Dendritic cell treated with granulocyte-macrophage colony-stimulating factor and Interleukin-4, amounts not matched to agents 40 ng/mL and 50 ng/mL, for 4 days (primary cell): Measurements from ENCODE around the gene KREMEN2.
"Not testable (repeated sequence)": the region's sequence is repeated elsewhere in the genome, so short reads cannot be mapped to it uniquely, and the experiment has no call there.

Source experiments
- H3K27ac Mint-ChIP-seq: one replicate; pipeline ENCODE4 v1.8.0; 2022; ENCODE audit warnings: mild to moderate bottlenecking, mixed read lengths
- H3K27me3 Mint-ChIP-seq: one replicate; pipeline ENCODE4 v1.8.0; 2022; ENCODE audit warnings: mild to moderate bottlenecking, mixed read lengths
- H3K36me3 Mint-ChIP-seq: one replicate; pipeline ENCODE4 v1.8.0; 2022; ENCODE audit warnings: low read depth, mixed read lengths
- H3K4me1 Mint-ChIP-seq: one replicate; pipeline ENCODE4 v1.8.0; 2022; ENCODE audit warnings: low read depth, mixed read lengths
- H3K4me3 Mint-ChIP-seq: one replicate; pipeline ENCODE4 v1.8.0; 2022; ENCODE audit warnings: mild to moderate bottlenecking, moderate library complexity, mixed read lengths
- H3K9me3 Mint-ChIP-seq: one replicate; pipeline ENCODE4 v1.8.0; 2022; ENCODE audit warnings: mixed read lengths
- intact Hi-C: fragments of 100-400 bp; cut with micrococcal nuclease; formaldehyde crosslinking; loops from one replicate; pipeline ENCODE4 v1.15.0; 2022

The KREMEN2 gene

DNA sequence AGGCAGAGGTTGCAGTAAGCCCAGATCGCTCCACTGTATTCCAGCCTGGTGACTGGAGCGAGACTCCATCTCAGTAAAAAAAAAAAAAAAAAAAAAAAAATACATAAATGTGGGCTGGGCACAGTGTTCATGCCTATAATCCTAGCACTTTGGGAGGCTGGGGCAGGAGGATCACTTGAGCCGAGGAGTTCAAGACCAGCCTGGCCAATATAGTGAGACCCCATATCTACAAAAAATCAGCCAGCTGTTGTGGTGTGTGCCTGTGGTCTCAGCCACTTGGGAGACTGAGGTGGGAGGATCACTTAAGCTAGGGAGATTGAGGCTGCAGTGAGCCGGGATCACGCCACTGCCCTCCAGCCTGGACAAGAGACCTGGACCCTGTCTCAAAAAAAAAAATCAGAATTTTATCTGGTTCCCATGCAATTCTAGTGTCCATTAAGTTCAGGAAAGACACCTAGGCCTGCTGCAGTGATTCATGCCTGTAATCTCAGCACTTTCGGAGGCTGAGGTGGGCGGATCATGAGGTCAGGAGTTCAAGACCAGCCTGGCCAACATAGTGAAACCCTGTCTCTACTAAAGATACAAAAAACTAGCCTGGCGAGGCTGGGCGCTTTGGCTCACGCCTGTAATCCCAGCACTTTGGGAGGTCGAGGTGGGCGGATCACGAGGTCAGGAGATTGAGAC is 32.7 kb upstream of the KREMEN2 start:
- intact Hi-C loops, H3K27me3 Mint-ChIP-seq, H3K4me3 Mint-ChIP-seq, H3K27ac Mint-ChIP-seq, H3K9me3 Mint-ChIP-seq, H3K4me1 Mint-ChIP-seq: not testable (repeated sequence)
- H3K36me3 Mint-ChIP-seq, result peaks cover 76% of the 10 kb centered on the region

DNA sequence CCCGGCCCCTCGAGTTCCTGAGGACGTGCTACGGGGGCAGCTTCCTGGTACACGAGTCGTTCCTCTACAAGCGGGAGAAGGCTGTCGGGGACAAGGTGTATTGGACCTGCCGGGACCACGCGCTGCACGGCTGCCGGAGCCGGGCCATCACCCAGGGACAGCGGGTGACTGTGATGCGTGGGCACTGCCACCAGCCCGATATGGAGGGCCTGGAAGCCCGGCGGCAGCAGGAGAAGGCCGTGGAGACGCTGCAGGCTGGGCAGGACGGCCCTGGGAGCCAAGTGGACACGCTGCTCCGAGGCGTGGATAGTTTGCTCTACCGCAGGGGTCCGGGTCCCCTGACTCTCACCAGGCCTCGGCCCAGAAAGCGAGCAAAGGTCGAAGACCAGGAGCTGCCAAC is 30.9 kb upstream of the KREMEN2 start:
- no peak overlapping the region for H3K27ac Mint-ChIP-seq
- no peak overlapping the region for H3K4me3 Mint-ChIP-seq
- H3K27me3 Mint-ChIP-seq, result no peaks in the 10 kb centered on the region
- H3K36me3 Mint-ChIP-seq, result peaks cover 94% of the 10 kb centered on the region
- H3K4me1 Mint-ChIP-seq, result no peaks in the 10 kb centered on the region
- no peaks in the 10 kb centered on the region for H3K9me3 Mint-ChIP-seq
- intact Hi-C loops, result no loop called here

DNA sequence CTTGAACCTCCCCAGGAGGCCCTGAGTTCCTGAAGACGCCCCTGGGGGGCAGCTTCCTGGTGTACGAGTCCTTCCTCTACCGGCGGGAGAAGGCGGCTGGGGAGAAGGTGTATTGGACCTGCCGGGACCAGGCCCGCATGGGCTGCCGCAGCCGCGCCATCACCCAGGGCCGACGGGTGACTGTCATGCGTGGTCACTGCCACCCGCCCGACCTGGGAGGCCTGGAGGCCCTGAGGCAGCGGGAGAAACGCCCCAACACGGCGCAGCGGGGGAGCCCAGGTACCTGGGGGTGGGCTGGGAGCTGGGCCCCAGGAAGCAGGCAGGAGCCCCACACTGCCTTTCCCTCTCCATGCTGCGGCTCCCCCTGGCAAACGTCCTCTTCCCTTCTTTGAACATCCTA is 30.4 kb upstream of the KREMEN2 start:
- intact Hi-C loops, result no loop called here
- H3K4me3 Mint-ChIP-seq, result no peak overlapping the region
- H3K27ac Mint-ChIP-seq, result no peak overlapping the region
- no peaks in the 10 kb centered on the region for H3K4me1 Mint-ChIP-seq
- H3K27me3 Mint-ChIP-seq, result no peaks in the 10 kb centered on the region
- H3K9me3 Mint-ChIP-seq, result no peaks in the 10 kb centered on the region
- H3K36me3 Mint-ChIP-seq, result peaks cover 96% of the 10 kb centered on the region

DNA sequence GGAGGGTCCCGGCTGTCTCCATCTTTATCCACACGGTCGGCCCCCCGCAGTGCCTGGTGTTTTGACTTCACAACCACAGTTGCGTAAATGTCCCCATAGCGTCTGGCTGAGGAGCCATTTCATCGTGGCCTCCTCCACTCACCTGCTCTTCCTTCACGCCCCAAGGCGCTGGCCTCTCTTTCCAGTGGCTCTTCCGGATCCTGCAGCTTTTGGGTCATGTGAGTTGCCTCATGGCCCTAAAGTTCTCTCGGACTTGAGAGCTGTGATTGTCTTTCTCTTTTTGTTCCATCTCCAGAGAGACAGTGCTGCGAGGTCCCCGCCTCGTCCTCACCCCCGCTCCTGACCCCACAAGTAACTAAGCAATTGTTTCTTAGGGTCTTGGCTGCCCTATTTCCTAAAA is 29.6 kb upstream of the KREMEN2 start:
- Mint-ChIP-seq H3K9me3 (no peaks in the 10 kb centered on the region), H3K27ac (no peak overlapping the region), H3K4me3 (no peak overlapping the region), H3K27me3 (no peaks in the 10 kb centered on the region), H3K4me1 (no peaks in the 10 kb centered on the region), H3K36me3 (peaks cover 96% of the 10 kb centered on the region)
- intact Hi-C loops, result no loop called here

DNA sequence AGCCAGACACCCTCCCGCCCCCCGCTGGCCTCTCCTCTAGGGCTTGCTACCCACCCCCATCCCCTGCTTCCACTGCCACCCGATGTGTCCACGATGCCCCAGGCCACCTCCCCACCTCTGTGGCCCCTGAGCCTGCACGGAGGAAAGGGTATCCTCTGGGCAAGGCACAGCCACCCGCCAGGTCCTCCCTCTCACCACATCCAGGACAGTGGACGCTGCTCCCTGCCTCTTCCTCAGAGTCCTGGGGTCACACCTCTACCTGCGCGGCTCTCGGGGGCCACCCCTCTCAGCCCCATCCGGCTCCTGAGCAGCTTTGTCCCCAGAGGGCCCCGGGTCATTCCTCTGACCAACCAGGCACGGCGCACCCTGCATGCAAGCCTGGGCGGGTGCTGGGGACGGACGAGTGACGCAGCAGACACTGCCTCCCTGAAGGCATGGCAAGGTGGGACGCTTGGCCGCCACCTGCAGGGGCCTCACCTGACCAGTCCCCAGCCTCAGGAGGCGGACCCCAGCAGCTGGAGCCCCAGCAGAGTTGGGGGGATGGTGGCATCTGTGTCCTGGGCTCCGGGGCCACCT is 27.6 kb upstream of the KREMEN2 start:
- Mint-ChIP-seq H3K9me3 (no peaks in the 10 kb centered on the region), H3K36me3 (peaks cover 100% of the 10 kb centered on the region)

DNA sequence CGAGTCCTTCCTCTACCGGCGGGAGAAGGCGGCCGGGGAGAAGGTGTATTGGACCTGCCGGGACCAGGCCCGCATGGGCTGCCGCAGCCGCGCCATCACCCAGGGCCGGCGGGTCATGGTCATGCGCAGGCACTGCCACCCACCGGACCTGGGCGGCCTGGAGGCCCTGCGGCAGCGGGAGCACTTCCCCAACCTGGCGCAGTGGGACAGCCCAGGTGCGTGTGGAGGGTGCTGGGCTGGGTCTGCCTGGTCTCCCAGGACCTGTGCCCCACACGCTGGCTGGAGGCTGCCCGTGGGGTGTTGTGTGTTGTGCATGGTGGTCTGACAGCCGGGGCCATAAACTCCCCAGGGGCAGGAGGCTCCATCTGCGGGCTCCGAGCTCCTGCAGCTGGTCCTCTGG is 26.9 kb upstream of the KREMEN2 start:
- no peaks in the 10 kb centered on the region for H3K4me1 Mint-ChIP-seq
- no peaks in the 10 kb centered on the region for H3K27me3 Mint-ChIP-seq
- H3K27ac Mint-ChIP-seq, result no peak overlapping the region
- H3K36me3 Mint-ChIP-seq, result peaks cover 100% of the 10 kb centered on the region
- intact Hi-C loops, result no loop called here
- H3K4me3 Mint-ChIP-seq, result no peak overlapping the region
- no peaks in the 10 kb centered on the region for H3K9me3 Mint-ChIP-seq

More for the DNA sequence above, 27.6 kb upstream of the KREMEN2 start:
- Mint-ChIP-seq H3K27ac (no peak overlapping the region), H3K4me1 (no peaks in the 10 kb centered on the region), H3K4me3 (no peak overlapping the region), H3K27me3 (no peaks in the 10 kb centered on the region)
- intact Hi-C loops, result no loop called here

DNA sequence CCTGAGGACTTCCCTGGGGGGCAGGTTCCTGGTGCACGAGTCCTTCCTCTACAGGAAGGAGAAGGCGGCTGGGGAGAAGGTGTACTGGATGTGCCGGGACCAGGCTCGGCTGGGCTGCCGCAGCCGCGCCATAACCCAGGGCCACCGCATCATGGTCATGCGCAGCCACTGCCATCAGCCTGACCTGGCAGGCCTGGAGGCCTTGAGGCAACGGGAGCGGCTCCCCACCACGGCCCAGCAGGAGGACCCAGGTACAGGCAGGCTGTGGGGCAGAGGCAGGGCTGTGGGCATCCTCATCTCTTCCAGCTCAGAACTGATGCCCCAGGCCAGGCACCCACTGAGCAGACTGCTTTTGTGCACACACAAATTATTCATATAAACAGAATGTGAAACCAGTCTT is 25.9 kb upstream of the KREMEN2 start:
- H3K9me3 Mint-ChIP-seq, result no peaks in the 10 kb centered on the region
- H3K4me1 Mint-ChIP-seq, result no peaks in the 10 kb centered on the region
- peaks cover 100% of the 10 kb centered on the region for H3K36me3 Mint-ChIP-seq
- H3K4me3 Mint-ChIP-seq, result no peak overlapping the region
- intact Hi-C loops, result no loop called here
- H3K27ac Mint-ChIP-seq, result no peak overlapping the region
- no peaks in the 10 kb centered on the region for H3K27me3 Mint-ChIP-seq

DNA sequence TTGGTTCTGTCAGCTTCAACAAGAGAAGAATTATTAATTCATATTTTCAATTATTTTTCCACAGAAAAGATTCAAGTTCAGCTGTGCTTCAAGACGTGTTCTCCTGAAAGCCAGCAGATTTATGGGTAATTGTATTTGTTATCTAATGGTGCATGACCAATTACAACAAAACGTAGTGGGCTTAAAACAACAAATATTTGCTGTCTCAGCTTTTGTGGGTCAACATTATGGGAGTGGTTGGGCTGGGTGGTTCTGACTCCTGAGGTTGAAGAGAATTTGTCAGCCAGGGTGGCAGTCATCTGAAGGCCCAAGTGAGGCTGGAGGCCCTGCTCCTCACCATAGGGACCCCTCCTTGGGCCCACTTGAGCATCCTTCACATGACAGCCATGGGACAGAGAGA is 24.1 kb upstream of the KREMEN2 start:
- H3K27ac Mint-ChIP-seq, result no peak overlapping the region
- no peaks in the 10 kb centered on the region for H3K4me1 Mint-ChIP-seq
- intact Hi-C loops, result no loop called here
- peaks cover 92% of the 10 kb centered on the region for H3K36me3 Mint-ChIP-seq
- no peak overlapping the region for H3K4me3 Mint-ChIP-seq
- no peaks in the 10 kb centered on the region for H3K9me3 Mint-ChIP-seq
- H3K27me3 Mint-ChIP-seq, result no peaks in the 10 kb centered on the region

DNA sequence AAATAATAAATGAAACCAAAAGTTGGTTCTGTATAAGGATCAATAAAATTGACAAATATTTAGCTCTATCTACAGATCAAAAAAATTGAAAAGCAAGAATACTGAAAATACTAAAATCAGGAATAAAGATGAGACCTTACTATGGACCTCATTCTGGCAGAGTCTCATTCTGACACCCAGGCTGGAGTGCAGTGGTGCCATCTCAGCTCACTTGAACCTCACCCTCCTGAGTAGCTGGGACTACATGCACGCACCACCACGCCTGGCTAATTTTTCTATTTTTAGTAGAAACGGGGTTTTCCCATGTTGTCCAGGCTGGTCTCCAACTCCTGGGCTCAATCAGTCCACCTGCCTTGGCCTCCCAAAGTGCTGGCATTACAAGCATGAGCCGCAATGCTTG is 22.0 kb upstream of the KREMEN2 start:
- H3K4me1 Mint-ChIP-seq, result no peaks in the 10 kb centered on the region

DNA sequence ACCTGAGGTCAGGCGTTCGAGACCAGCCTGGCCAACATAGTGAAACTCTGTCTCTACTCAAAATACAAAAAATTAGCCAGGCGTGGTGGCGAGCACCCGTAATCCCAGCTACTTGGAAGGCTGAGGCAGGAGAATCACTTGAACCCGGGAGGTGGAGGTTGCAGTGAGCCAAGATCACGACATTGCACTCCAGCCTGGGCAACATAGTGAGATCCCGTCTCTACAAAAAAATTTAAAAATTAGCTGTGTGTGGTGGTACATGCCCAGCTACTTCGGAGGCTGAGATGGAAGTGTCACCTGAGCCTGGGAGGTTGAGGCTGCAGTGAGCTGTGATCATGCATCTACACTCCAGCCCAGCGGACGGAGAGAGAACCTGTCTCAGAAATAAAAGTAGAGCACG is 20.4 kb upstream of the KREMEN2 start:
- peaks cover 78% of the 10 kb centered on the region for H3K36me3 Mint-ChIP-seq
- intact Hi-C loops, H3K27ac Mint-ChIP-seq, H3K9me3 Mint-ChIP-seq, H3K27me3 Mint-ChIP-seq, H3K4me1 Mint-ChIP-seq, H3K4me3 Mint-ChIP-seq: not testable (repeated sequence)

More for the DNA sequence above, 22.0 kb upstream of the KREMEN2 start:
- intact Hi-C loops, result no loop called here
- Mint-ChIP-seq H3K36me3 (peaks cover 81% of the 10 kb centered on the region), H3K4me3 (no peak overlapping the region), H3K9me3 (no peaks in the 10 kb centered on the region), H3K27me3 (no peaks in the 10 kb centered on the region), H3K27ac (no peak overlapping the region)

DNA sequence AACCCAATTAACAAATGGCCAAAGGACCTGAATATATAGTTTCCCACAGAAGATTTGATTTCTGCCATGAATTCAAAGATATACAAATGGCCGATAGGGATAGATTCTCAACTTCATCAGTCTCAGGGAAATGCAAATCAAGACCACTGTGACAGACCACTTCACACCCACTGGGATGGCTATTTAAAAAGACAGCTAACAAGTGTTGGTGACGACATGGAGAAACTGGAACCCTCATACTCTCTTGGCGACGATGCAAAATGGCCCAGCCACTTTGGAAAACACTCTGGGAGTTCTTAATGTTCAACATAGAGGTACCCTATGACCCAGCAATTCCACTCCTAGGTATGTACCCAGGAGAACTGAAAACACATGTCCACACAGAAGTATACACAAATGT is 17.4 kb upstream of the KREMEN2 start:
- Mint-ChIP-seq H3K4me3 (no peak overlapping the region), H3K4me1 (no peaks in the 10 kb centered on the region), H3K9me3 (no peaks in the 10 kb centered on the region), H3K36me3 (peaks cover 61% of the 10 kb centered on the region), H3K27ac (no peak overlapping the region), H3K27me3 (no peaks in the 10 kb centered on the region)
- intact Hi-C loops, result no loop called here

DNA sequence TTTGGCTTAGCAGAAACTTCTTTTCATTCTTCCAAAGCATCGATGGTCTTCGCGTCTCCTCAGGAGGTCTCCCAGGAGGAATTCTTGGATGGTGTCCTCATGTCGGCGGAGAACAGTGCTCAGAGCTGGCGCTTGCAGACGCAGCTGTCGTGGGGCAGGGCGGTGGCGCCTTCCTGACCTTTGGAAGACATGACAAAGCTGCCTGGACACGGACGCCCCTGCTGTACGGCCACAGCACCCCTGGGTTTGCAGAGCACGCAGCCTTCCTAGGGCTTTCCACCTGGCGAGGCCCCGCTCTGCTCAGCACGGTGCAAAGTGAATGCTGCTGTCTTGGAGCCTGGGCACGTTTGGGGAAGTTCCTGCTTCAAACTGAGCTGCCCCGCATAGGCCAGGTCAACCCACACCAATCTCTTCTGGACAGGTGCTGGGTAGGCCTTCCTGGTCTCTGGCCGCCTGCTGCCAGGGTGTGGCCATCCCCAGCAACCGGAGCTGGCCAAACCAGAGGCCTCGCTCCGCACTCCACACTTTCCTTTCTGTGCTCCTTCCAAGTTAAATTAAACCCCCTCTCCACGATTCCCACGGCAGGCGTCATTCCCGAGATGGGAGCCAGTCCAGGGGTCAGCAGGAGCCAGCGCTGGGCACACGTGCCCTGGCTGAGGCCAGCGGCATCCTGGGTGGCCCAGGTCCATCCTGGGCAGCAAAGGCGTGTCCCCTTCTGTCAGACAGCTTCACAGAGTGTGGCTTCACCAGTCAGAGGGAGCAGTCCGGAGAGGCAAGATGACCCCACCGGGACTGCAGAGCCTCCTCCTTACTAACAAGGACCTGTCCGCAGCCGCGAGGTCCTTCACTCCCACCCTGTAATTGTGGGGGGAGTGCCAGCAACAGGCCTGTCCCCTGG is 15.0 kb upstream of the KREMEN2 start:
- H3K27ac Mint-ChIP-seq, result no peak overlapping the region
- intact Hi-C loops, result no loop called here
- no peak overlapping the region for H3K4me3 Mint-ChIP-seq
- no peaks in the 10 kb centered on the region for H3K27me3 Mint-ChIP-seq
- H3K9me3 Mint-ChIP-seq, result no peaks in the 10 kb centered on the region
- peaks cover 37% of the 10 kb centered on the region for H3K36me3 Mint-ChIP-seq
- no peaks in the 10 kb centered on the region for H3K4me1 Mint-ChIP-seq

DNA sequence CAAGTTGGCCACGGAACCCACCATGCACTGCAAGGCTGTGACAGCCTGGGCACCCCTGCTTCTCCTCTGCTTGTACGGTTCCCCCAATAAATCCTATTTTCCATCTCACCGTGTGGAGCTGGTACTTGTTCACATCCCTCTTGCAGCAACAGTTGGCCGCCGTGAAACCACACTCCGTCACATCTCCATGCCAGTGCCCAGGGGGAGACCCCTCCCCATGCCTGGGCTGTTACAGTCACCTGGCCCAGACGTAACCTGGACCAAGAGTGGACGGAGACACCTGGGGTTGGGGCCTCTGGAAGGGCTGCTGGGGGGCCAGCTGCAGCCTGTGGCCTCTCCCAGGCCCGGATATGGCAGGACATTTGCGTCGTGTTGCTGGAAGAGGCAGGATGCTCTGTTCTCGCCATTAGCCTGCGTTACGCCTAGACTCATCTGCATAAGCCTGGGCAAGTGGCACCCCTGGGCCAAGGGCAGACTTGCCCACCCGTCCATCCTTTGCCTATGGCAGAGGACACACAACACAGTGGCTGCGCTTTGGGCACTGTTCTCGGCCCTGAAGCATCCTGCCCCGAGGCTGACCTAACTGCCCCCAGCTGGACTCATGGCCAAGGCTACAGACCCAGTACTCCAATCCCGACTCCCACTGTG is 14.2 kb upstream of the KREMEN2 start:
- Mint-ChIP-seq H3K27ac (no peak overlapping the region), H3K36me3 (peaks cover 36% of the 10 kb centered on the region), H3K27me3 (no peaks in the 10 kb centered on the region), H3K4me3 (no peak overlapping the region), H3K4me1 (no peaks in the 10 kb centered on the region), H3K9me3 (no peaks in the 10 kb centered on the region)
- intact Hi-C loops, result no loop called here

DNA sequence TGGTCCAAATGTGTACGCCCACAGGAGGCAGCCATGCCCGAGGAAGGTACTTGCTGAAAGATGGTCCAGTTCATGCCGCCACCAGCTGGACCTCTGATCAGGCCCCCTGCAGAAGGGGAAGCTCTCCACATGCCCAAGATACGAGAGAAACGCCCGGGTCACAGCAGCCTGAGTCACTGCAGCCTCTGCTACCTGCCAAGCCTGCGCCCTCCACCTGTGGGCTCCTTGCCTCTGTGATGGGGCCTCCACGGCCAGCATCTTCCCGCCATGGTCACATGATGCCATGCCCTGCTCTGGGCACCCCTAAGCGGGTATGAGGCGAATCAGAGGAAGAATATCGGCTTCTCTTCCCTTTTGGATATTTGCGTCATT is 13.7 kb upstream of the KREMEN2 start:
- Mint-ChIP-seq H3K4me1 (peaks cover 1% of the 10 kb centered on the region), H3K27me3 (no peaks in the 10 kb centered on the region), H3K9me3 (no peaks in the 10 kb centered on the region), H3K27ac (no peak overlapping the region), H3K36me3 (peaks cover 36% of the 10 kb centered on the region), H3K4me3 (no peak overlapping the region)
- intact Hi-C loops, result no loop called here
